ENCODE measurements around the gene BCAN.

DNA sequence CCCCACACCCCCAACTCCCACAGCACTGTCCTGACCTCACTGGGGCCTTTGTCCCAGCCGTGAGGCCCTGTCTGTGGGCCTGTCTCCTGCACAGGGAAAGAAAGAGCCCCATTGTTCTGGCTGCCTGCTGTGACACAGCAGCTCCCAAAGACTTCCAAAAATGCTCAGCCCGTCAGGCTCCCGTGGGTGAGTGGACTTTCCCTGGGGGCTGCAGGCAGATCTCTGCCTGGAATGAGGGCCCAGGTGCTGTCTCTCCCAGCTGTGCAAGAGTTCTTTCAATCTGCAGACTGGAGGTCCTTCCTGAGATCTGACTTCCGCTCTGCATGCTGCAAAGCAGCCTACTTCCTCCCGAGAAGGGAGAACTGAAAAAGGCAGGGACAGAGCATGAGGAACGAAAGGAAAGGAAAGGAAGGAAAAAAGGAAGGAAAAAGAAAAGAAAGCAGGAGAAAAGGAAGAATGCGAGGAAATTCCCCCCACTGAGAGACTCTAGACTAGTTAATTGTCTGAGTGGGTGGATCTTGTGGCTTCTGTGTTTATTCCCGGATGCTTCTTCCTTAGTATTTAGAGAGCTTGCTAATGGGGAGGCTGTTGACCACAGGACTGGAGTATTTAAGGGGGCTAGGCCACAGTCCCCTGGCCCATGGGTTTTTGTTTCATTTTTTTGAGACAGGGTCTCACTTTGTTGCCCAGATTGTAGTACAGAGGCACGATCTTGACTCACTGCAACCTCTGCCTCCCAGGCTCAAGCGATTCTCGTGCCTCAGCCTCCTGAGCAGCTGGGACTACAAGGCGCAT is 20.3 kb downstream of the BCAN start:
- TF ChIP-seq, protein P1, sequence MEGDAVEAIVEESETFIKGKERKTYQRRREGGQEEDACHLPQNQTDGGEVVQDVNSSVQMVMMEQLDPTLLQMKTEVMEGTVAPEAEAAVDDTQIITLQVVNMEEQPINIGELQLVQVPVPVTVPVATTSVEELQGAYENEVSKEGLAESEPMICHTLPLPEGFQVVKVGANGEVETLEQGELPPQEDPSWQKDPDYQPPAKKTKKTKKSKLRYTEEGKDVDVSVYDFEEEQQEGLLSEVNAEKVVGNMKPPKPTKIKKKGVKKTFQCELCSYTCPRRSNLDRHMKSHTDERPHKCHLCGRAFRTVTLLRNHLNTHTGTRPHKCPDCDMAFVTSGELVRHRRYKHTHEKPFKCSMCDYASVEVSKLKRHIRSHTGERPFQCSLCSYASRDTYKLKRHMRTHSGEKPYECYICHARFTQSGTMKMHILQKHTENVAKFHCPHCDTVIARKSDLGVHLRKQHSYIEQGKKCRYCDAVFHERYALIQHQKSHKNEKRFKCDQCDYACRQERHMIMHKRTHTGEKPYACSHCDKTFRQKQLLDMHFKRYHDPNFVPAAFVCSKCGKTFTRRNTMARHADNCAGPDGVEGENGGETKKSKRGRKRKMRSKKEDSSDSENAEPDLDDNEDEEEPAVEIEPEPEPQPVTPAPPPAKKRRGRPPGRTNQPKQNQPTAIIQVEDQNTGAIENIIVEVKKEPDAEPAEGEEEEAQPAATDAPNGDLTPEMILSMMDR (conservative IDR thresholded peaks at IDR 0.05 in 1 of 2, IDR thresholded peaks at IDR 0.05 in 1 of 2; ENCODE audit: extremely low read depth in 1 of 2, insufficient read depth in 1 of 2, low read depth in 1 of 2, low read length in 2 of 2) = no peak
- no peak for TF ChIP-seq EZH2 (IDR thresholded peaks at IDR 0.05; ENCODE audit: borderline replicate concordance, low read length)
